SIG-M5 treated with dmso at 0.1 percent for 504 hours (cell line): ENCODE measurements around the gene SERPINA10.

Source experiments
- DNase-seq: peaks from one replicate; lab custom pipeline; 2025; ENCODE audit not compliant: unreplicated experiment; lab: John Stamatoyannopoulos, UW

The SERPINA10 gene

GRCh38 chr14:94292872-94293577 is at the start of gene SERPINA10:
TSS of gene SERPINA10 (minus strand) at chr14:94293268. CDS start at chr14:94290593, 2,675 bp downstream.
- no peak for DNase-seq

- peak; percentile 38 for DNase-seq
Measured at GRCh38 chr14:94342334-94342934, 49.4 kb upstream of the SERPINA10 start.

GRCh38 chr14:94341656-94342333 is 48.7 kb upstream of the SERPINA10 start:
- no peak for DNase-seq

GRCh38 chr14:94340533-94340932 is 47.5 kb upstream of the SERPINA10 start:
- no peak for DNase-seq

- DNase-seq: no peak
Measured at GRCh38 chr14:94338023-94338422, 45.0 kb upstream of the SERPINA10 start.

- DNase-seq: no peak
Measured at GRCh38 chr14:94337274-94337673, 44.2 kb upstream of the SERPINA10 start.

GRCh38 chr14:94334872-94335271 is 41.8 kb upstream of the SERPINA10 start:
- DNase-seq: no peak

- DNase-seq: no peak
Measured at GRCh38 chr14:94332587-94332986, 39.5 kb upstream of the SERPINA10 start.

GRCh38 chr14:94332063-94332583 is 39.1 kb upstream of the SERPINA10 start:
- no peak for DNase-seq

- DNase-seq: no peak
Measured at GRCh38 chr14:94331462-94331861, 38.4 kb upstream of the SERPINA10 start.

GRCh38 chr14:94330857-94331256 is 37.8 kb upstream of the SERPINA10 start:
- no peak for DNase-seq

- DNase-seq: no peak
Measured at GRCh38 chr14:94330432-94330831, 37.4 kb upstream of the SERPINA10 start.

GRCh38 chr14:94329857-94330256 is 36.8 kb upstream of the SERPINA10 start:
- DNase-seq: no peak

GRCh38 chr14:94328196-94328595 is 35.1 kb upstream of the SERPINA10 start:
- no peak for DNase-seq

GRCh38 chr14:94322648-94323570 is 29.8 kb upstream of the SERPINA10 start, which contains the start of gene SERPINA6:
TSS of gene SERPINA6 (minus strand) at chr14:94323336. CDS start at chr14:94314648, 8,688 bp downstream.
- no peak for DNase-seq

GRCh38 chr14:94321421-94322271 is 28.6 kb upstream of the SERPINA10 start:
- DNase-seq: no peak

- DNase-seq: peak; percentile 66
Measured at GRCh38 chr14:94320243-94320642, 27.2 kb upstream of the SERPINA10 start.

- DNase-seq: no peak
Measured at GRCh38 chr14:94317259-94317658, 24.2 kb upstream of the SERPINA10 start.

- DNase-seq: no peak
Measured at GRCh38 chr14:94316692-94317091, 23.6 kb upstream of the SERPINA10 start.

GRCh38 chr14:94314890-94315289 is 21.8 kb upstream of the SERPINA10 start:
- DNase-seq: no peak
